ENCODE data around the gene KLF15. TPM values are rescaled to one million over a fixed set of nuclear protein-coding genes. Genes with fewer than 3 reads are reported as not detected.

KLF15 gene
- polyA plus RNA-seq, 1 donor (not counting 4 experiments of a cell fraction or from before 2014, with no cell fraction given): 0.03 TPM

- Histone ChIP-seq H3K9me3 (ENCODE audit: control insufficient read depth, low read depth, low read length) (no peaks in the 10 kb centered on the region), H3K36me3 (ENCODE audit: control insufficient read depth in 2 of 2, extremely low read depth in 1 of 2, insufficient read depth in 2 of 2, low read length in 2 of 2) (no peaks in the 10 kb centered on the region), H3K27ac (ENCODE audit: control insufficient read depth, insufficient read depth, low read length) (no peak overlapping the region), H3K9me1 (ENCODE audit: control insufficient read depth, extremely low read depth, insufficient read depth, low read length) (no peaks in the 10 kb centered on the region), H4K20me1 (ENCODE audit: control insufficient read depth, extremely low read depth, insufficient read depth, low read length) (no peaks in the 10 kb centered on the region), H3K4me3 (ENCODE audit: control insufficient read depth in 2 of 3, extremely low read depth in 1 of 3, insufficient read depth in 2 of 3, low read depth in 1 of 3, low read length in 3 of 3) (no peak overlapping the region), H3K9ac (ENCODE audit: control insufficient read depth, extremely low read depth, insufficient read depth, low read length) (no peak overlapping the region), H3K4me2 (ENCODE audit: control insufficient read depth, extremely low read depth, insufficient read depth, low read depth, low read length) (no peak overlapping the region), H3K79me2 (ENCODE audit: control insufficient read depth, insufficient read depth, low read length) (no peaks in the 10 kb centered on the region), H3K27me3 (ENCODE audit: control insufficient read depth, extremely low read depth, insufficient read depth, low read length) (peaks cover 16% of the 10 kb centered on the region), H2AFZ (ENCODE audit: control insufficient read depth, low read length) (no peak overlapping the region), H3K4me1 (ENCODE audit: control insufficient read depth, extremely low read depth, insufficient read depth, low read length) (no peaks in the 10 kb centered on the region)
- DNase-seq (ENCODE audit: low read depth, low spot score) (no peak), FAIRE-seq (no peak)
- TF ChIP-seq, protein P1, sequence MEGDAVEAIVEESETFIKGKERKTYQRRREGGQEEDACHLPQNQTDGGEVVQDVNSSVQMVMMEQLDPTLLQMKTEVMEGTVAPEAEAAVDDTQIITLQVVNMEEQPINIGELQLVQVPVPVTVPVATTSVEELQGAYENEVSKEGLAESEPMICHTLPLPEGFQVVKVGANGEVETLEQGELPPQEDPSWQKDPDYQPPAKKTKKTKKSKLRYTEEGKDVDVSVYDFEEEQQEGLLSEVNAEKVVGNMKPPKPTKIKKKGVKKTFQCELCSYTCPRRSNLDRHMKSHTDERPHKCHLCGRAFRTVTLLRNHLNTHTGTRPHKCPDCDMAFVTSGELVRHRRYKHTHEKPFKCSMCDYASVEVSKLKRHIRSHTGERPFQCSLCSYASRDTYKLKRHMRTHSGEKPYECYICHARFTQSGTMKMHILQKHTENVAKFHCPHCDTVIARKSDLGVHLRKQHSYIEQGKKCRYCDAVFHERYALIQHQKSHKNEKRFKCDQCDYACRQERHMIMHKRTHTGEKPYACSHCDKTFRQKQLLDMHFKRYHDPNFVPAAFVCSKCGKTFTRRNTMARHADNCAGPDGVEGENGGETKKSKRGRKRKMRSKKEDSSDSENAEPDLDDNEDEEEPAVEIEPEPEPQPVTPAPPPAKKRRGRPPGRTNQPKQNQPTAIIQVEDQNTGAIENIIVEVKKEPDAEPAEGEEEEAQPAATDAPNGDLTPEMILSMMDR (optimal IDR thresholded peaks at IDR 0.05 in 1 of 3, IDR thresholded peaks at IDR 0.05 in 1 of 3, conservative IDR thresholded peaks at IDR 0.05 in 1 of 3; ENCODE audit: extremely low read depth in 1 of 3, insufficient read depth in 2 of 3, low read length in 3 of 3): no peak
- dilution Hi-C loops (cut with MboI; ENCODE audit: extremely low pct_ligation_motif_present, low sequenced_read_pairs): no loop called here
Observed at GRCh38 chr3:126342991-126343648, 14.1 kb downstream of the KLF15 start.

DNA sequence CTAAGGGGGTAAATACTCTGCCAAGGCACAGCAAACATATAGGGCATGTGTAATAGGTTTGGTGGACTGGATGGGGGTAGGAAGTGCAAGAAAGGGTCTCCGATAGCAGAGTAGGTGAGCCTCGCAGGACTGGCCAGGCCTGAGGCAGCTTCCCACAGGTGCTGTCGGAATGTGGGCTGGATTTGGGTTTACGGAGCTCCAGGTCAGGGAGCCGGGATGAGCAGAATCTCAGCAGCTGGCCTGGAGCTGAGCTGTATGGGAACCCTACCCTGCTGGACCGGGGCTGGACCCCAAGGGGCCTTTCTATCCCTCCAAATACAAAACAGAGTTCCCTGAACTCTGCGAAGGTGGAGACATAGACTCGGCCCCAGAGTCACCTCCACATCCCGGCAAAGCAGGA is 15.0 kb downstream of the KLF15 start:
- H3K9ac ChIP-seq (ENCODE audit: control insufficient read depth, extremely low read depth, insufficient read depth, low read length): no peak overlapping the region
- TF ChIP-seq, protein P1 (optimal IDR thresholded peaks at IDR 0.05 in 1 of 3, IDR thresholded peaks at IDR 0.05 in 1 of 3, conservative IDR thresholded peaks at IDR 0.05 in 1 of 3; ENCODE audit: extremely low read depth in 1 of 3, insufficient read depth in 2 of 3, low read length in 3 of 3): no peak
- no peak for TF ChIP-seq EZH2 (IDR thresholded peaks at IDR 0.05; ENCODE audit: low read length)
- H3K9me1 ChIP-seq (ENCODE audit: control insufficient read depth, extremely low read depth, insufficient read depth, low read length): no peaks in the 10 kb centered on the region
- peaks cover 20% of the 10 kb centered on the region for H3K27me3 ChIP-seq (ENCODE audit: control insufficient read depth, extremely low read depth, insufficient read depth, low read length)
- no peak overlapping the region for H3K27ac ChIP-seq (ENCODE audit: control insufficient read depth, insufficient read depth, low read length)
- no peak overlapping the region for H2AFZ ChIP-seq (ENCODE audit: control insufficient read depth, low read length)
- no peaks in the 10 kb centered on the region for H4K20me1 ChIP-seq (ENCODE audit: control insufficient read depth, extremely low read depth, insufficient read depth, low read length)
- no peaks in the 10 kb centered on the region for H3K36me3 ChIP-seq (ENCODE audit: control insufficient read depth in 2 of 2, extremely low read depth in 1 of 2, insufficient read depth in 2 of 2, low read length in 2 of 2)
- dilution Hi-C loops (cut with MboI; ENCODE audit: extremely low pct_ligation_motif_present, low sequenced_read_pairs): no loop called here
- no peaks in the 10 kb centered on the region for H3K79me2 ChIP-seq (ENCODE audit: control insufficient read depth, insufficient read depth, low read length)
- no peak overlapping the region for H3K4me3 ChIP-seq (ENCODE audit: control insufficient read depth in 2 of 3, extremely low read depth in 1 of 3, insufficient read depth in 2 of 3, low read depth in 1 of 3, low read length in 3 of 3)
- FAIRE-seq (no peak), DNase-seq (ENCODE audit: low read depth, low spot score) (no peak)
- no peak overlapping the region for H3K4me2 ChIP-seq (ENCODE audit: control insufficient read depth, extremely low read depth, insufficient read depth, low read depth, low read length)
- no peaks in the 10 kb centered on the region for H3K9me3 ChIP-seq (ENCODE audit: control insufficient read depth, low read depth, low read length)
- no peaks in the 10 kb centered on the region for H3K4me1 ChIP-seq (ENCODE audit: control insufficient read depth, extremely low read depth, insufficient read depth, low read length)
